Superior temporal gyrus (tissue), 1 donor: ENCODE measurements around the gene MCU.
"Not testable (repeated sequence)": the region's sequence is repeated elsewhere in the genome, so short reads cannot be mapped to it uniquely, and the experiment has no call there.

ENCODE experiments used
- DNase-seq: peaks from one replicate; pipeline ENCODE4 v3.0.0-alpha.2; 2016; ENCODE audit errors: extremely low spot score

Gene MCU, protein sequence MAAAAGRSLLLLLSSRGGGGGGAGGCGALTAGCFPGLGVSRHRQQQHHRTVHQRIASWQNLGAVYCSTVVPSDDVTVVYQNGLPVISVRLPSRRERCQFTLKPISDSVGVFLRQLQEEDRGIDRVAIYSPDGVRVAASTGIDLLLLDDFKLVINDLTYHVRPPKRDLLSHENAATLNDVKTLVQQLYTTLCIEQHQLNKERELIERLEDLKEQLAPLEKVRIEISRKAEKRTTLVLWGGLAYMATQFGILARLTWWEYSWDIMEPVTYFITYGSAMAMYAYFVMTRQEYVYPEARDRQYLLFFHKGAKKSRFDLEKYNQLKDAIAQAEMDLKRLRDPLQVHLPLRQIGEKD

DNA sequence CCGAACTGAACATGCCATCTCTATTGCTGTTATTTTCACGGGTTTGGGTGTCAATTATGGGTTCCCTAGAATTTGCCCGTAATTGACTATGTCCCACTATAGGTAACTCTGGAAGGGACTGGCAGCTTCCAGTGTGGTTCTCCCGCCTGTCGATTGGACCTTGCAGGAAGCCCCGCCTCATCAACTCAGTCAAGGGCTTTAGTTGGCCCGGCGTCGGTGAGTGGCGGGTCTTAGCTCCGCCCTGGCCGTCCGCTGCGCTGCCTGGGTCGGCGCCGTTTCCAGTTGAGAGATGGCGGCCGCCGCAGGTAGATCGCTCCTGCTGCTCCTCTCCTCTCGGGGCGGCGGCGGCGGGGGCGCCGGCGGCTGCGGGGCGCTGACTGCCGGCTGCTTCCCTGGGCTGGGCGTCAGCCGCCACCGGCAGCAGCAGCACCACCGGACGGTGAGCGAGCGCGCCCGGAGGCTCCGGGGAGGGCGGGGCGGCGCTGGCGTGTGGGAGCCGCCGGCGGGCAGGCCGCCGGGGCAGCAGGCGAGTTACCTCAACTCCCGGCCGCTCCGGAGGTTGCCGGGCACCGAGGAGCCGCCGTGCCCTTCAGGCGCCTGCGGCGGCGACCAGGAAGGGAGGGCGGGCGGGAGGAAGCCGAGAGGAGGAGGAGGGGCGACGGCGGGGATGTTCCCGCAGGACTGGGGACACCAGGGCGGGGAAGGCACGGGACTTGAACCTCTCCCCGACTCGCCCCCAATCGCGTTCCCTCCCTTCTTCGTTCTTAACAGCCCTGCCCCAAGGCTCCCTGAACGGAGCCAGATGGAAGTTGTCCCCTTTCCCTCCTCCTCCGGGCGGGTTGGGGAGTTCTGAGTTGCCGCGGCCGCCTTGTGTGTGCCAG lies at the start of gene MCU:
Gene MCU, plus strand, starts transcription at position 281 of the 881 bp plus-strand sequence. Its CDS starts 9 bp downstream, at position 290.
- DNase-seq: peak; percentile 96

DNA sequence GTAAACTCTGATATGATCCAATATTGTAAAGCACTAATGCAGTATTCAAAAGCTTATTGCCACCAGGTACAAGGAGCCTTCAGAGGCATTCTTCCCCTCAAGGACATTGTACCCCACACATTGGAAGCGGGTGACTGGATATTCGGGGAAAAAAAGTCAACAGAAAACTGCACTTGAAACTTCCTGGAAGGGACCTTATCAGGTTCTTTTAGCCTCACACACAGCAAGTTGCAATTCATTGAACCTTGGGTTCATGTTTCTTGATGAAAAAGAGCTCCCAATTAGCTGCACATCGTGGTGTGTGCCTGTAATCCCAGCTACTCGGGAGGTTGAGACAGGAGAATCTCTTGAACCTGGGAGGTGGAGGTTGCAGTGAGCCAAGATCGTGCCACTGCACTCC lies 49.6 kb upstream of the MCU start:
- no peak for DNase-seq

DNA sequence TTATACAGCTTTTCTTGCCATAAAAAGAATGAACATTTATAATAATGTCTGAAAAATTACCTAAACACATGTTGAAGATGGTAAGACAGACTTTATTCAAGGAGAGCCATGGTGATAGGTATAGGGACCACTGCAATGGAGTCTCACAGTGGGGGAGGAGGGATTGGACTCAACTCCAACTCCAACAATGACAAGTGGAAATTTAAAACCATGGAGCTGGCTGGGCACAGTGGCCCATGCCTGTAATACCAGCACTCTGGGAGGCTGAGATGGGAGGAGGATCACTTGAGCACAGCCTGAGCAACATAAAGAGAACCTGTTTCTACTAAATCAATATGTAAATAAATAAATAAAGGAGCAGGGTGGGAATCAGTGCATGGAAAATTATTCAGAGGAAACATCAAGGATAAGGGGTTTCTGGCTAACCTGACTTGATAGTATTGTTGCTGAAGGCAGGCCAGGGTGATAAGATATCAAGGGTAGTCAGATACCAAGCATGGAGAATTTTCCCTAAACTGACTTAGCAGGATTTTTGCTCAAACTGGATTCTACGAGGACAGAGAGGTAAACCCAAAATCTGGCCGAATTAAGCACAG lies 46.6 kb upstream of the MCU start:
- DNase-seq: no peak

DNA sequence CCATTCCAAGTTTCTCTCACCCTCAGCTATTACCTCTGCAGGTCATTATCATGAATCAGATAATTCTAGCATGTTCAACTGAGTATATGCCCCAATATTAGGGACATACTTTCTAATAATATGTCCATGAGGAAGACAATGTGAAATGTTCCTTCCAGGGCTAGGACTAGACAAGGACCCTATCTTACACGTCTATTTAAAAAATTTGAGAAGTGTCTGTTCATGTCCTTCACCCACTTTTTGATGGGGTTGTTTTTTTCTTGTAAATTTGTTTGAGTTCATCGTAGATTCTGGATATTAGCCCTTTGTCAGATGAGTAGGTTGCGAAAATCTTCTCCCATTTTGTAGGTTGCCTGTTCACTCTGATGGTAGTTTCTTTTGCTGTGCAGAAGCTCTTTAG lies 45.0 kb upstream of the MCU start:
- not testable (repeated sequence) for DNase-seq

DNA sequence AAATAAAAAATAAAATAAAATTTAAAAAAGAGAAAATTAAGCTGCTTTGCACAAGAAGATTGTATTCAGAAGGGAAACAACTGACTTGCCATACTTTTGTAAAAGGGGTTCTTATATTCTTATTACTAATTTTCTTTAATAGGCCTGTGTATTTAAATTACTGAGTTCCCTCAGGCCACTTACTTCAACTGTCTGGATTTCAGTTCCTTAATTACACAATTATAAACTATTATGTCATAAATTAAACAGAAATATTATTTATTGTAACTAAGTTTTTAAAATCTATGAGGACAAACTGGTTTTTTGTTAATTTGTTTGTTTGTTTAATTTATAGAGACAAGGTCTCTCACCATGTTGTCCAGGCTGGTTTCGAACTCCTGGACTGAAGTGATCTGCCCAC lies 43.6 kb upstream of the MCU start:
- DNase-seq: no peak

DNA sequence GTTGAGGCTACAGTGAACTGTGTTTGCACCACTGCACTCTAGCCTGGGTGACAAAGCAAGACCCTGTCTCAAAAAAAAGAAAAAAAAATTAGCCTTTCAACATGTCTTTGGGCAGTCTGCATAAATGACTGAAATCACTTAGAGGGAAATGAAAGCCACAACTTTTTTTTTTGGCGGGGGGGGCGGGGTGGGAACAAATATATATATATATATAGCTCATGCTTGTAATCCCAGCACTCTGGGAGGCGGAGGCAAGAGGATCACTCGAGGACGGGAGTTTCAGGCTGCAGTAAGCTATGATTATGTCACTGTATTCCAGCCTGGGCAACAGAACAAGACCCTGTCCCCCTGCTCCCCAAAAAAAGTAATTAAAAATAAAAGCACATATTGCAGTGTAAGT lies 42.7 kb upstream of the MCU start:
- no peak for DNase-seq

DNA sequence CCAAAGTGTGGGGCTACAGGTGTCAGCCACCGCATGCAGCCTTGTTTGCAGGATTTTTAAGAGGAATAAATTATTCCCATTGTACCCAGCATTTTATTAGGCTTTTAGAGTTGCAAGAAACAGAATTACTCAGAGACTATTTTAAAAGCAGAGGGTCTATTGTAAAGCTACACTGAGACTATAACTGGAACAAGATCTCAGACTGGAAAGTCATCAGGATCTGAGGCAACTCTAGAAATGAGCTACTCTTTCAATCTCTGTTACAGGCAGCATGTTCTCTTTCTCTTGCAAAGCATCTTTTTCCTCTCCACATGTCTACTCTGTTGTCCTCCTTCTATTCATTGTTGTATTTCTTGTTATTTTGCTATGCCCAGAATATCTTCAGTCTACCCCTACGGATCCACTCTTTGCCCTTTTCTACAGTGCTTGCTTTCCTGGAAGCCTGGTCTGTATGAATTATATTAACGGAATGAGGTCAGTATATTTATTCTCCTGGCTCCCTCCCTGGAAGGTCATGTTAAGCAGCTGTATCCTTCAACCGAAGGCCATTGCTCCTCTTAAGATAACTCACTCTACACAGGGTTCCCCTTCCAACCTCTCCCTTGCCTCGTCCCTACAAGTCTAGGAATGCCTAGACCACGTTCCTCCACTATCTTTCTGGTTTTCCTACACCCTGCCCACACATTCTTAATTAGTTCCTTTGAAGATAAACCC lies 38.4 kb upstream of the MCU start:
- DNase-seq: no peak

DNA sequence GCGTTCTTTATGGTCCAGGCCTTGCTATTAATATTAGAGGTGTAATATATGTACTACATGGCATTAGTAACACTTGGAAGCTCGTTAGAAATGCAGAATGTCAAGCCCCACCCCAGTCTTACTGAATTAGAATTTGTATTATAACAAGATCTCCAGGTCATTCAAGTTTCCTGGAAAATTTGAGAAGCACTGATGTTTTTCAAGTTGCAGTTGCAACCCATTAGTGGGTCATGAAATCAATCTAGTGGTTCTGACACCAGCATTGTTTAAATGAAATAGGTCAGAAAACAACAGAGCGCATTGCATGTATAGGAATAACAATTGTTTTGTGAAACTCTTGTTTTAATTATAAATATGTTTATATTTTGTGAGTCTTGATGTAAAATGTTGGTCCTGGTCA lies 37.2 kb upstream of the MCU start:
- DNase-seq: no peak

DNA sequence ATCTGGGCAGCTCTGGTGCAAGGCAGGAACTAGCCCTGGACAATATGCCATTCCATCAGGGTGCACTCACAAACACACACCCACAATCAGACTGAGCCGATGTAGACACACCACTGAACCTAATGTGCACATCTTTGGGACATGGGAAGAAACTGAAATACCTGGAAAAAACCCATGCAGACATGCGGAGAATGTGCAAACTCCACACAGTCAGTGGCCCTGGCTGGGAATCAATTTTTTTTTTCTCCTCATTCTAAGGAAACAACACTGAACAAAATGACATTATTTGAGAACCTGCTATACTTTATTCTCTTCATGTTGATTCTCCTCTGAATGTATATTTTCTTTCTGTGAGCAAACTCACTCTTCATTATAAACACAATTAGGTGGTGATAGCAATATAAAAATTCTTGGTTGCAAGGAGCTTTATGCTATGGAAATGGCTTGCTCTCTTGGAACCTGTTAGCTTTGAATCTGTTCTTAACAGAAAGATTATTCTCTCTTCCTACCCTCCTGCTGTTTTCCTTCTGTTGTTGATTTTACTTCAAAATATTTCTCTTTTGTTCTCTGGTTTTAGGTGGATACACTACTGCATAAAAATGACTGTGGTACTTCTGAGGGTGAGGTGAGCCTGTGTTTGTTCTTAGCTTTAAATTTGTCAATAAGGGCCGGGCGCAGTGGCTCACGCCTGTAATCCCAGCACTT lies 33.1 kb upstream of the MCU start:
- no peak for DNase-seq

DNA sequence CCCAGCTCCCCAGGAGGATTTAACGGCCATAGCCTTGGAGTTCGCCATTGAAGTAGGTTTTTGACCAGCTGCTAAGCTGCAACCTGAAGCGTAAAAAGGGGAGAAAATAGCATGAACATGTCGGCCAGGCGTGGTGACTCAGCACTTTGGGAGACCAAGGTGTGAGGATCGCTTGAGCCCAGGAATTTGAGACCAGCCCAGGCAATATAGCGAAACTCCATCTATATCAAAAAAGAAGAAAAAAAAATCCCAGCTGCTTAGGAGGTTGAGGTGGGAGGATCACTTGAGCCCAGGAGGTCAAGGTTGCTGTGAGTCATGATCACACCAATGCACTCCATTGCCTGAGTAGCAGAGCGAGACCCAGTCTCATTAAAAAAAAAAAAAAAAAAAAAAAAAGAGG lies 32.2 kb upstream of the MCU start:
- DNase-seq: no peak

DNA sequence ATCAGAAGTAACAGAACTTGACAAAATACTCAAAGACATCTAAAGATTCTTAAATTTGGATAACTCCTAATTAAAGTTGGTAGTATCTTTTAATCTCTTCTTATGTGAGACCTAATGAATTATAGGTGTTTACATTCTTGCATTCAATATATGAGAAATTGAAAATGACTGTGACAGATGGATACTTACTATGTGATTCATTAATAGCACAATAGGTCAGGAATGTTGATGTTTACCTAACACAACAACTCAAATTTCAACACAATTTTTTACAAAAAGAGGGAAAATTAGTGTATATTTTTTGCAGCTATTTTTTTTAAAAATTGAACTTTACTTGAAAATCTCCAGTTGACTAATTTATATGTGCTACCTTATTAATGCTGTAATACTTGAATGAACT lies 31.7 kb upstream of the MCU start:
- no peak for DNase-seq

DNA sequence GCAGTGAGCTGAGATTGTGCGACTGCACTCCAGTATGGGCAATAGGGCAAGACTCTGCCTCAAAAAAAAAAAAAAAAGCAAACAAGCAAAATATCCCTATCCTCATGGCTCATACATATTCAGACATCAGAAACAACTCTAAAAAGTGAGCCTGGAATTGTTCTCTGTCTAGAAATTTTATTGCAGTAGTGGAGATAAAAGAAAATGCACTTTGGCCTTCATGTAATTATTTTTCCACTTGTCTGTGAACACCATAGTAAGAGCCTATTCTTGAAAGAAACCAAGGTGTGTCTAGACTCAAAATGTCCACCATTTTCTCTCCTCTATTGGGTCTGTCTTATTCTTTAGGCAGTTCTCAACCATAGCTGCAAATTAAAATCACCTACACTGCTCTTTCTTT lies 30.5 kb upstream of the MCU start:
- DNase-seq: no peak

DNA sequence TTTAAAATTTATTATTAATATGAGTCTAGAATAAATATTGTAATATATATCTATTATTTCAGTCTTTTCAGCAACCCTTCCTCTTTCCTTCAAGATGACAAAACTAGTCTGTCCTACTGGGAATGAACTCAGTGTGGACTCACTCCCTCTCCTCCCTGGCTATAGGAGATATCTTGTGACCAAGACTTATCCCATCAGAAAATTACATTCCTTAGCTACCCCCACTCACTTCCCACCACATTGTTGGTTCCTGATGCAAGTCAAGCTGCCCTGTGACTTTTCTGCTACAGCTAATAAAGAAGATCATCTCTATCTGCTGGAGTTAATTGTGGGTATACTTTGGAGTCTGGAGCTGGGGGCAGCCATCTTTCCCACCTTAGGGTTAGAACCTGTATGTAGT lies 28.0 kb upstream of the MCU start:
- no peak for DNase-seq

DNA sequence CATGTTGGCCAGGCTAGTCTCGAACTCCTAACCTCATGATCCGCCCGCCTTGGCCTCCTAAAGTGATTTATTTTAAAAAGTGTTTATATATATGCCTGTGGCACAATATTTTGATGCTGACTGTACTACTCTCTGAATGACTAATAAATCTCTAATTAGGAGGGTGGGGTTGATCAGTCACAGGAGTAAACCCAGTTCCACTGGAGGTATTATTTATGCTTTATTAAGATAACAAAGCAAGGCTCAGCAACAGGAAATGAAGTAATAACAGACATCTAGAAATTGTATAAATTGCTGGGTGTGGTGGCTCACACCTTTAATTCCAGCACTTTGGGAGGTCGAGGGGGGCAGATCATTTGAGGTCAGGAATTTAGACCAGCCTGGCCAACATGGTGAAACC lies 26.0 kb upstream of the MCU start:
- no peak for DNase-seq

DNA sequence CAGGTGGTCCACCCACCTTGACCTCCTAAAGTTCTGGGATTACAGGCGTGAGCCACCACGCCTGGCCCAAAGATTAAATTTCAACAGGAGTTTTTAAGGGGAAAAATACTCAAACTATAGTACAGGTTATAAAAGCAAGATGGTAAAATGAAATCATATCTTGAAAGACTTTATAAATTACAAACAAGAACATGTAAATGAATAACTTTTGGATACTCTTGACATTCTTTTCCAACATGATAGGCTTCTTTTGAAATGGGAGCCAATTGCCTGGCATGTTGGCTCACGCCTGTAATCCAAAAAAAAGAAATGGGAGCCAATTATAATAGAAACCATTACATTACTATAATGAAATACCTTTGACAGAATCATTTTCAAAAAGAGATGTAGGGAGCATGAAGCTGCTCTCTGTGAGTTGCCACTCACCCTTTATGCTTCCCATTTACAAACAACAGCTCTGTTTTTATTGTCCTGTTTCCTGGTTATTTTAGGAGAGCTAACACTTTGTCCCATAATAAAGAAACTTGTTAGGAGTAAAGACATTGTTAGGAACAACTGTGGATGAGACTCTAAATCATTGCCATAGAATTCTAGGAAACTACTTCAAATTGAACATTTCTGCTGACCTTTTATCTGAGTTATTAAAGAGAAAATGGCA lies 24.6 kb upstream of the MCU start:
- DNase-seq: no peak

DNA sequence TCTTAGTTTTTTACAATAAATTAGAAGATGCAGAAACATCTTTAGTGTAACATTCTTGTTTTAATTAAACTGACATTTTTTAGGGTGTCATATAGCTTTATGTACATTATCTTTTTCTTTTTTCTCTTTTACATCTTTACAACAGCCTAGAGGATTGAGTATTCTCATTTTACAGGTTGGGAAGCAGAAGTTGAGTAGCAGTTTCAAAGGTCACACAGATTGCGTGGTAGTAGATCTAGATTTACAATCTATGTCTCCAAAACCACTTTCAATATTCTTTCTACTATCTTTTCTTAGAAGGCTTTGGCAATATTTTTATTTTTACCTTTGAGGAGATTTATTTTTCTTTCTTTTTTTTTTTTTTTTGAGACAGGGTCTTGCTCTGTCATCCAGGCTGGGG lies 18.7 kb upstream of the MCU start:
- DNase-seq: no peak

DNA sequence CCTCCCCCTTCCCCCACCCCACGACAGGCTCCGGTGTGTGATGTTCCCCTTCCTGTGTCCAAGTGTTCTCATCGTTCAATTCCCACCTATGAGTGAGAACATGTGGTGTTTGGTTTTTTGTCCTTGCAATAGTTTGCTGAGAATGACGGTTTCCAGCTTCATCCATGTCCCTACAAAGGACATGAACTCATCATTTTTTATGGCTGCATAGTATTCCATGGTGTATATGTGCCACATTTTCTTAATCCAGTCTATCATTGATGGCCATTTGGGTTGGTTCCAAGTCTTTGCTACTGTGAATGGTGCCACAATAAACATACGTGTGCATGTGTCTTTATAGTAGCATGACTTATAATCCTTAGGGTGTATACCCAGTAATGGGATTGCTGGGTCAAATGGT lies 17.8 kb upstream of the MCU start:
- DNase-seq: not testable (repeated sequence)

DNA sequence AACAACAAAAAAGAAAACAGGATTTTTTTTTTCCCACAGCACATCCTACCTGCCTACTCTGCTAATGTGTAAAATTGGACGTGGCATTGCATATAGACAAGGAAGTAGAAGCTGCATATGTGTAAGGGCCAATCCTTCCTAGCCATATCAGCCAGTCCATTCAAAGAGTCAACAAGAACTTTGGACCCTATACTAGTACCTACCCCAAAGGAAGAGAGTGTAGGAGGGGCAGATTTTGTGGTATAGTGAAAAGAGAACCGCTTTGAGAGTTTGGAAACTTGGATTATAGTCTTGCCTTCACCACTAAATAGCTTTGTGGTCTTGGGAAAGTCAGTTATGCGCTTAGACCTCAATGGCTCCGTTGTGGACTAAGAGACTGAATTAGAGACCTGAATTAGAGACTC lies 12.1 kb upstream of the MCU start:
- DNase-seq: no peak

DNA sequence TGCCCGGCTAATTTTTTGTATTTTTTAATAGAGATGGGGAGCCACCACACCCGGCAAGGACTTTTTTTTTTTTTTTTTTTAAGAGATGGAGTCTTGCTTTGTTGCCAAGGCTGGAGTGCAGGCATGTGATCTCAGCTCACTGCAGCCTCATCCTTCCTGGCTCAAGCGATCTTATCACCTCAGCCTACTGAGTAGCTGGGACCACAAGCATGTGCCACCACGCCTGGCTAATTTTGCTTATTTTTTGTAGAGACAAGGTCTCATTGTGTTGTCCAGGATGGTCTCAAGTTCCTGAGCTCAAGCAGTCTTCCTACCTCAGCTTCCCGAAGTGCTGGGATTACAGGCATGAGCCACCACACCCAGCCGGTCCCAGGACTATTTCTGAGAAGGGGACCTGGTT lies 9.3 kb upstream of the MCU start:
- DNase-seq: no peak

DNA sequence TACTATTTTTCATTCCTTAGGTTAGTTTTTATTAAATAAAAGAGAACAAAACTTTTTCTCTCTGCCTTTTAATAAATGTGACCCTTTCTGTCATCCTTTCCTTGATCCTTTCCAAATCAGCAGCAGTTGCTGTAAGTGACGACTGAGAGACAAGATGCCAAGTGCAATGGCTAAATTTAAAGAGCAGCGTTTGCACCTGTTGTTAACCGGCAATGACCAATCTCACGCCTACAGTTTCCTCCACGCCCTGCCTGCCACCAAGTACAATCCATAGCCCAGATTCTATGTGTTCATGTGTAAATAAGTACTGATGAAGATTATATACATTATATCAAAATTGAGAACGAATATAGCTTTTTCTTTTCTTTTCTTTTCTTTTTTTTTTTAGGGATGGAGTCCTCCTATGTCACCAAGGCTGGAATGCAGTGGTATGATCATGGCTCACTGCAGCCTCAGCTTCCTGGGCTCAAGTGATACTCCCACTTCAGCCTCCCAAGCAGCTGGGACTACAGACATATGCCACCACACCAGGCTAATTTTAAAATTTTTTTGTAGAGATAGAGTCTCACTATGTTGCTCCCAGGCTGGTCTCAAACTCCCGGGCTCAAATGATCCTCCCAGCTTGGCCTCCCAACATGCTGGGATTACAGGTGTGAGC lies 6.5 kb upstream of the MCU start:
- no peak for DNase-seq
